GM19328 (cell line): ENCODE results near the gene LCP2.

Source experiments
- ATAC-seq: cut with Tn5 transposase; IDR thresholded peaks from one replicate; pipeline ENCODE4 v1.9.1; 2021; ENCODE audit warnings: mild to moderate bottlenecking, moderate library complexity; ENCODE audit not compliant: unreplicated experiment

LCP2 gene

DNA sequence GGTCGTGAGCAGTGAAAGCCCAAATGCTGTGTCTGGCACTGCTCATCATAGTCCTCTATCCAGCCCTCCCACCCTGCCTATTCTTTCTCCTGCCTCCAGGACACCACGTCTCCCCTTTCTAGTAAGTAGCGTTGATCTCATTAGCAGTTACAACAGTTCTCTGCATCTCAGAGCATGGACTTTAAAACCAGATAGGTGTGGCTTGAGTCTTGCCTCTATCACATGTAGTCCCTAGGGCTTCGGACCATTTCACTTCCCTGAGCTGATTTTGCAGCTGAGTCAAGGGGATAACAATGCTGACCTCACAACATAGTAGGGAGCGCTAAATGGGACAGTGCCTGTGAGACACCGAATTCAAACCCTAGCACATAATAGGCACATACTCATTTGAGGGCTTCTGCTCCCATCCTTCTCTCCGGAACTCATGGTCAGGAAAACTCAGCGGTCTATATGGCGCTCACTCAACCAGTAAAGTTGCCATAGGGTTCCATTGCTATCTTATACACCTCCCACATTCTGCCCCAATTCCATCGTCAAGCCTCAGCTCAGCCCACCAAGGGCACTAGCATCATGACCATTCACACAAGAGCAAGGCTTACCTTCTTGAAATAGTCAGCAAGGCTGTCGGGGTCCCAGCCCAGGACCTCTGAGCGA is 515 bp downstream of the LCP2 start:
- ATAC-seq = peak; percentile 43

DNA sequence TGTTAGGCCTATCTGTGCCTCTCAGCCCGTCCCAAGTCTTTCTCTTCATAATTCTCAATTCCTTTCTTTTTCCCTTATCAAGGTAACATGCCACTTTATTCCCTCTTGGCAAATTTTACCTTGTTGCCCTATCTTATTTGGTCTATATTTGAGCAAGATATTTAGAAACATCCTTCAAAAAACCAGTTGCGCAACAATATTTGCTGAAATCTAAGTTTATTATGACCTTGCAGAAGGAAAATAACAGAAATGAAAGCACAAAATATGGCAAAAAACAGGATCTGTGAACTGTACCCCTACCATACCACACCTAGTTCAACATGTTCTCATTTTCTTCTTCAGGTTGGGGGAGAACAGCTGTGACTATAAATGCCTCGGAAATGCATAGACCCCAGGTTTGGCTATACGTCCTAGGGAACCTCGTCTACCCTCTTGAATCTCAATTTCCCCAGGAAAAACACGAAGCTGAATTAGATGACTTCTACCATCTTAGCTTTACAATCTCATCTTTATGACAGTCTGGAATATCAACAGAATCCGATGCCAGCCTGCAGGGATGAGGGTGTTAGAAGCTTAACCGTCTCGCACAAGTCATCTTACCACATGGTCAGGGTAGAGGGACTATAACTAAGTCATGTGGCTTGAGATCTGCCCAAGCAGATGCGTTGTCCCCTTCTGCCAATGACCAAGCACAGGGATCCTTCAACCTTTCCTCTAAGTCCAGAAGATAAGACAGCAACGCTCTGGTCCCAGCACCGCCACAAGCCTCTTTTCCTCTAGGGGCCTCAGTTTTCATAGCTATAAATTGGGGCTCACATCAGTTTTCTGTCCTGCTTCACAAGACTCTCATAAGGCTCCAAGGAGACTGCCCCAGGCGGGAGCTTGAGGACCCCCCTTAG is 1.3 kb downstream of the LCP2 start:
- ATAC-seq = no peak

DNA sequence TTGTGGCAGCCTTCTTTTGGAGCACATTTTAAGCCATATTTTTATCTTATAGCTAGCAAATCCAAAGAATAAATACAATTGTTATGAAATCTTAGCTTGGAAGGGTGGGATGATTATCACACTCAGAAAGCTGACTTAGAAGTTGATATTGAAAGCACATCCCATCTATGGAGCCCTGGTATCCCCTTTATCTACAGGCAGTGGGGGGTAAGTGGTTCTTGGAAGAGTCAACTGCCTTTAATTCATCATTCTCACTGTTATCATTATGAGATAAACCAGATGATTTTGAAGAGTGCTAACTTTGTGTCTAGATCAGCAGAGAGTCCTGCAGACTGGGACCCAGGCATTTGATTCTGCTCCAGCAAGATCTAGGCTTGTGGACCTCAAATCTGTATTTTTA is 3.0 kb downstream of the LCP2 start:
- ATAC-seq = no peak

DNA sequence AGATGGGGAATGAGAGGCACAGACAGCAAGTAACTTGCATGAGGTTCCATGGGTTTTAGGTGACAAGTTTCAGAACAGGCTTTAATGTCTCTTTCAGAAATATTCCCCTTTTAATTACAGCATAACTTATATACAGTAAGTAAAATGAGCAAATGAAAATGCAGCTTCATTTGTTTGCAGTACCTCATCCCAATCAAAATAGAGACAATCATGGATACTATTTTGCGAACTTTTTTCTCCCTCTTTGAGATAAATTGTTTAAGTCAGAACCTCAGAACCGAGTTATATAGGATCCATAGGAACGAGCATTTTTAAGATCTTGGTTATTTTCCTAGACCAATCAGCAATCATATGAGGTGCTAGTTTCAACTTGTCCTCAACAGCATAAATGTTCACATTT is 3.5 kb downstream of the LCP2 start:
- no peak for ATAC-seq

DNA sequence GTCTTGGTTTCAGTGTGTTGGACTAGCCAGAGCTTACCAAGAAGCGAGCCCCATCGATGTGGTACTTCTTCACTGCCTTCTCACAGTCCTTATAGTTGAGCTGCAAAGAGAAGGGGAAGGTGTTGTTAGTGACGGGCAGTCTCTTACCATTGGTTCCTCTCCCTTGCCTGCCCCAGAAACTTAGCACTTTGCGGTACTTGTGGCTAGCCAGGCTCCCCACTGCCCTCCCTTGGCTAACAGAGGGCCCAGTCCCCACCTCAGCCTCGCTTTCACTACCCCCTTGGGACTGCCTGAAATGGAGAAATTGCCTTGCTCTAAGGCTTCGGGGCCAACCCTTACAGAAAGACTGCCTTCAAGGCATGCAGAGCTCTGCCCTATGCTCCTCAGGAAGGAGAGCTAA is 4.3 kb downstream of the LCP2 start:
- ATAC-seq = peak; percentile 57

DNA sequence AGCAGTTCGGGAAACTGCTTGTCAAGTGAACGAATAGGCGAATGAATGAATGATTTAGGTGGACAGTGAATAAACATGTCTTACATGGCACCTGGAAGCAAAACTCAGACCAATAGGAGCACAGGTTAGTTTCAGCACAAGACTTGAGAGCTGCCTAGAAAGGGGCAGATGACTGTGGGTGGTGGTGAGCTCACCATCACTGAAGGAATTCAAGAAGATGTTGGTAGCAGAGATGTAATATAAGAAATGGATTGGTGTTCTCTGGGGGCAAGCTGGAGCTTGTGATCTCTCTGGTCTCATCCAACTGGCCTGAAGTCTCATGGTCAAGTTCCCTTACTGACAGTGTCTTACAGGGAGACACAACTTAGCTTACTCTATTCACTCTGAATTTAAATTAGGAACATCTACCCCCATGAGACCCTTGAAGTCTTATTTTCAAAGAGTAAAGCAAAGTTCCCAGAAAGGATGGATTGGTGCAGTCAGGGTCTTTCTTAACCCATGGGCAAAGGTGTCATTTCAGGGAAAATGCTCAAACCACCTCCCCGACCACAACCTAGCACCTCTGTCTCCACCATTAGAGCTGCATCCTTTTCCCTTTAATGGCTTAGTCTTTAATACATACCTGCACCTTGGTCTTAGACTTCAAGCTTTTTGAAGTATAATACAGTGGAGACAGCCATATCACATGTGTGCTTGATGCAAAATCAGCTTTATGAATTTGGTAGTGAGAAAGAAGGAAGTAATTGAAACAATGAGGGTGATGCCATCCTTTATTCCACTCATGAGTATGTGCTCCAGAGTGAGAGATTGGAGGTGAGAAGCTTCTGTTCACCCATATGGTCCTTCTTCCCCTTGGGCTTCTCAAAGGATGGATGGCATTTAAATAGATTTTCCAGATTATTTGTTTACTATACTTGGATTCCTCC is 5.1 kb downstream of the LCP2 start:
- no peak for ATAC-seq

DNA sequence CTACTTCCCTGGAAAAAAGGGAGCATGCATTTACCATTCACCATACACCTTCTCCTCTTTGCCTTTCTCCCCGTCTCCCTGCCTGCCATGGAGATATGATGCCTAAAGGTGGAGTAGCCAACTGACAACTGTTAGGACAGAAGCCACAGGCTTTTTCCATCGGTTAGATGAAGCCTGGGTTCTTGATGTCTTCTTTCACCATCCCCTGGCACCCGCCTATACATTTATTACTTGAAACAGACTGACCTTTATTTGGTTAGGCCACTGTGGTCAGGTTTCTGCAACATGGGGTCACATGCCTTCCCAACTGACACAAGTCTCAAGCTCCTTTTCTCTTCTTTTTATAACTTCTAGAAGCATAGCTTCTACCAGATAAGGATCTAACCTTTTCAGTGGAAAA is 7.1 kb downstream of the LCP2 start:
- no peak for ATAC-seq

DNA sequence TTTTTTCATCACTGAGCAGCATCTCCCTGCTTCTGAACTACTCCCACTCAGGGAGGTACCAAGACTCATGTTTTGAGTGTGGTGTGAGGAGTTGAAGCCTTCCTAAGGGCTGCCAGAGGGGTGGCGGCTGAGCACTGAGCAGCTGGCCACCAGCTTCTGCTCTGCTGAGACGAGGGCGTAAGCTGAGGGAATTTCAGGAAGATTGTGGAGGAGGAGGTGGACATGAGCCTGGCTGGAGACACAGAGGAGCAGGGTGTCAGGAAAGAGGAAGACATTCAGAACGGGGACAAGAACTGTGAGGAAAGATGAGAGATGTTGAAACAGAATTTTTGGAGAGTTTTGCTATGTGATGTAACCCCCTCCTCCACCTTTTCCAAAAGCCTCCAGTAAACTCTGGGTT is 7.8 kb downstream of the LCP2 start:
- ATAC-seq = no peak

- no peak for ATAC-seq
Observed at GRCh38 chr5:170289121-170289520, 8.5 kb downstream of the LCP2 start.

GRCh38 chr5:170288551-170288950 is 9.0 kb downstream of the LCP2 start:
- no peak for ATAC-seq

- no peak for ATAC-seq
Observed at GRCh38 chr5:170288151-170288550, 9.4 kb downstream of the LCP2 start.

GRCh38 chr5:170287532-170287931 is 10.0 kb downstream of the LCP2 start:
- ATAC-seq = no peak

- ATAC-seq = no peak
Observed at GRCh38 chr5:170286386-170286925, 11.1 kb downstream of the LCP2 start.

DNA sequence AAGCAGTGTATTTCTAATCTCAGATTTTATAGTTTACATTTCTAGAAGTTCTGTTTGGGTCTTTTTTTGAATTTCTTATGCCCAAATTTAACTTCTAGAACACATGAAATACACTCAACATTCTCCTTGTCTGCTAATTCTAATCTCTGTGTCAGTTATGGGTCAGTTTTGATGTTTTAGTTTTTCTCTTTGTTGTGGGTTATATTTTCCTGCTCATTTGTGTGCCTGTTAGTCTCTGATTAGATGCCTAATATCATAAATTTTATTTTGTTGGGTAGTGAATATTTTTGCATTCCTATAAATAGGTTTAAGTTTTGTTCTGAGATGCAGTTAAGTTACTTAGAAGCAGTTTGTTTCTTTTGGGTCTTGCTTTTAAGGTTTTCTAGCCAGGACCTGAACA is 12.4 kb downstream of the LCP2 start:
- ATAC-seq = no peak

- no peak for ATAC-seq
Observed at GRCh38 chr5:170284231-170284630, 13.3 kb downstream of the LCP2 start.

DNA sequence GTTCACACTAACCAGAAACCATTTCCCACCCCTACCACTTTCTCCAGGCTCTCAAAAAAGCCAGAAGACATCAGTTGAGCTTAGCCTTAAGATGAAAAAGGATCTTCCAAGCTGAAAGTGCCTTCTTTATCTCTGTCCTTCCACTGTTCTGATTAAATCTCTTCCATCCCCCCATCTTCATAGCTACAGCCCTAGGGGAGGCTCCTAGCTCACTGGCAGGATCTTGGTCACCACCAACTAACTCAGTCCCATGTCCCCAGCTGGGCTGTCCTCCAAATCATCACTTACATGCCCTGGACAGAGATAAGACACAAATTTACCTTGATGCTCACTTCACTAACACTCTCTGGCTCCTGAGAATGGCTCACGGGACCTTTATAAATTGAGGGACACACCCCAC is 14.3 kb downstream of the LCP2 start:
- ATAC-seq = no peak

- no peak for ATAC-seq
Observed at GRCh38 chr5:170280011-170280493, 17.5 kb downstream of the LCP2 start.

- ATAC-seq = no peak
Observed at GRCh38 chr5:170279459-170279817, 18.1 kb downstream of the LCP2 start.

DNA sequence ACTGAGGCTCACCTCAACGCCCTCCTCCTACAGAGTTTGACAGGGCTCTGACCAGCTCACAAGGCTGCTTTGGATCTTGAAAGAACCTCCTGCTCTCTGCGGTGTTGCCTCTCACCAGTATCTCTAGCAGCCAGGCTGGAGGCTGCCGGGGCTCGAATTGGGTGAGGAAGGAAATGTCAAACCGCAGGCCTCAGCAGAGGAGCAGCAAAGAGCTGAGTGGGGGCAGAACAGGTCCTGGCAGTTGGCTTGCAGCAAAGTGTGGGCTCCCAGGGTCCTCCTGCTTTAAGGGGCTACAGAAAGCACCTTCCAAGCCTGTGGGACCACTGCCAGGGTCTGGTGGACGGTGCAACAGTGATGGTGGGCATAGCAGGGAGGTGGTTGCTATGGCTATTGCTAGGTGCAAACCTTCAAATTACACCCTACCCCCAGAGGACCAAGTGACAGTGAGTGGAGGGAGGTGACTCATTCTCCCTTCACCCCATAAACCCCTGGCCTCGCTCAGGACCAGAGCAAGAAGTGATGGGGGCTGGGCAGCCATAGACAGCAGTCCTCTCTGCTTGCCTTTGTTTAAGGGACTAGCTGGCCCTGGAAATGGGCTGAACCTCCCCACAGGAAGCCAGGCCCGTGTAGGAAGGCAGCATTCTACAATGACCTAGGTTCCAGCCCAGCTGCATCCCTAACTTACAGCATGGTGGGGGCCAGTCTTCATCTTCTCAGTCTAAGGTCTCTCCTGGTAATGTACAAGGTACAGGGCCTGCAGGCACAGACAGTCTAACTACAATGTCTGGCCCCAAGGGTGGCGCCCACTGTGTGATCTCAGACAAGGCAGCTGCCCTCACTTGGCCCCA is 18.7 kb downstream of the LCP2 start:
- peak; percentile 90 for ATAC-seq

DNA sequence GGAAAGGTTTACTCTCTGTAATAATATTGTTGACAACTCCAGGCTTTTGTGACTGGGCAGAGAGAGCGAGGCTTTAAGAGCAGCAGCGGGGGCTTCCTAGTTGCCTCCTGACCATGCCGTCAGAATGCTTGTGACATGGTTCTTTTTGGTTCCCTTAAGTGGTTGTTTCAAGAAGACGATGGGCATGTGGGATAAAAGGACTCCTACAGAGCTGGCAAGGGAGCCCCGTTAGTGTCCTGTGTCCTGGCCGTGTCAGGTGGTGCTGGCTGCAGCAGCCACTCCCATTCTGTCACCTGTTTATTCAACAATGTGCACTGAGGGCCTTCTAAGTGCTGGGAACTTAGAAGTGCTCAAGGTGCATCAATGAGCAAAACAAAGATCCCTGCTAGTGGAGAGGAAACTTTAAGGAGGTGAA is 19.7 kb downstream of the LCP2 start:
- ATAC-seq = no peak
